A673 (cell line): ENCODE data around the gene RPL36AL. TPM values are rescaled to one million over a fixed set of nuclear protein-coding genes. Genes with fewer than 3 reads are reported as not detected.

Experiments used
- BruUV-seq: library from RNA; stranded (reverse); fragments of 400-500 nt; replicated peaks from 2 replicates; lab custom pipeline; 2021; lab: Mats Ljungman, UMichigan
- CTCF ChIA-PET: fragments of 300-600 bp; sonication (Branson Sonifier 250); formaldehyde crosslinking; loops from one replicate; lab custom pipeline; 2022; ENCODE audit warnings: antibody characterized with exemption; lab: Charles Lee
- POLR2A ChIA-PET: fragments of 300-600 bp; sonication (Branson Sonifier 250); formaldehyde crosslinking; loops from one replicate; lab custom pipeline; 2022; ENCODE audit warnings: antibody characterized with exemption; ENCODE audit not compliant: low non-redundant PET; lab: Charles Lee
- DNase-seq: peaks from one replicate; pipeline ENCODE4 v3.0.0-alpha.2; 2015; ENCODE audit warnings: low spot score
- H3K27ac ChIP-seq: fragments of 200-600 bp; sonication (generic); 2 replicates; pipeline ENCODE4 v1.5.1; 2016; ENCODE audit warnings: mixed run types, low read depth, mild to moderate bottlenecking, mixed read lengths, antibody characterized with exemption, low read length; ENCODE audit not compliant: poor library complexity, severe bottlenecking
- H3K27me3 ChIP-seq: fragments of 200-600 bp; sonication (generic); replicated peaks from 2 replicates; pipeline ENCODE4 v1.6.1; 2017; ENCODE audit warnings: mixed run types, low read depth, mild to moderate bottlenecking, mixed read lengths, antibody characterized with exemption, low read length; ENCODE audit not compliant: insufficient read depth, poor library complexity
- H3K36me3 ChIP-seq: fragments of 200-600 bp; sonication (generic); 2 replicates; pipeline ENCODE4 v1.6.1; 2016; ENCODE audit warnings: mixed run types, mild to moderate bottlenecking, mixed read lengths, antibody characterized with exemption, low read length; ENCODE audit not compliant: insufficient read depth, poor library complexity, severe bottlenecking
- H3K4me1 ChIP-seq: fragments of 200-600 bp; sonication (generic); 2 replicates; pipeline ENCODE4 v1.6.1; 2017; ENCODE audit warnings: mixed run types, mild to moderate bottlenecking, mixed read lengths, antibody characterized with exemption, low read length; ENCODE audit not compliant: insufficient read depth, poor library complexity, severe bottlenecking
- H3K4me3 ChIP-seq: fragments of 200-600 bp; sonication (generic); 2 replicates; pipeline ENCODE4 v1.5.1; 2016; ENCODE audit warnings: low read depth, mixed run types, mild to moderate bottlenecking, mixed read lengths, low read length; ENCODE audit not compliant: poor library complexity, severe bottlenecking
- H3K9me3 ChIP-seq: fragments of 200-600 bp; sonication (generic); 2 replicates; pipeline ENCODE4 v1.6.1; 2016; ENCODE audit warnings: mixed run types, low read depth, mild to moderate bottlenecking, mixed read lengths, antibody characterized with exemption, low read length; ENCODE audit not compliant: poor library complexity, severe bottlenecking
- CTCF ChIP-seq: fragments of 300-800, 200-600 bp; sonication (generic); conservative IDR thresholded peaks from 2 replicates; pipeline ENCODE4 v1.5.1; 2017; ENCODE audit warnings: low read depth, mild to moderate bottlenecking, antibody characterized with exemption, low read length, moderate library complexity, mixed read lengths
- EZH2 ChIP-seq: fragments of 200-600 bp; sonication (generic); IDR thresholded peaks from 2 replicates; pipeline ENCODE4 v1.6.1; 2017; ENCODE audit warnings: borderline replicate concordance, low read depth, mild to moderate bottlenecking, mixed read lengths, antibody characterized with exemption, low read length; ENCODE audit not compliant: poor library complexity, severe bottlenecking
- intact Hi-C: fragments of 100-400 bp; cut with micrococcal nuclease; formaldehyde crosslinking; loops from one replicate; pipeline ENCODE4 v1.10.0; 2022; ENCODE audit not compliant: unreplicated experiment
- total RNA-seq: library from RNA; stranded (reverse); gene quantifications from 2 replicates; pipeline ENCODE4 v1.2.3, GENCODE V29; 2021

RPL36AL gene
- total RNA-seq, 1 experiment from 2014 or later, result 202 TPM

DNA sequence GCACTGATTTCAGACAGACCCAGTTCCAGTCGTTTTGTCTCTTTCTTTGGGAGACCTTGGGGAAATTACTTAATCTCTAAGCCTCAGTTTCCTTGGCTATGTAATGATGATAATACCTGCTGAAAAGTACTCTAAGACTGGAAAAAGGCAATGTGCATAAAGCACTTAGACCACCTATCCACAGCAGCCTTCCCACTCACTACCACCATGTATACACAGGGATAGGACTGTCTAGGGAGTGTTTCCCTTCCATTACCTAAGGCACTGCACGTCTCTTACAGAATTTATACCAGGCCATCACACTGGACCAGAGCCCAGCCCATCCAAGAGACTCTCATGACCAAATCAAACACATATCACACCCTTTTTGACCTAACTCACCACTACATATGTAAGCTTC, 40.6 kb downstream of the RPL36AL start:
- Histone ChIP-seq H3K9me3 (no peaks in the 10 kb centered on the region), H3K4me3 (no peak overlapping the region), H3K36me3 (peaks cover 60% of the 10 kb centered on the region), H3K27ac (no peak overlapping the region), H3K4me1 (peaks cover 21% of the 10 kb centered on the region), H3K27me3 (no peaks in the 10 kb centered on the region)
- intact Hi-C loops, result no loop called here
- no TSS peak for BruUV-seq
- POLR2A ChIA-PET, result no interaction called here
- no peak for DNase-seq
- CTCF ChIA-PET, result no interaction called here
- no peak for TF ChIP-seq CTCF
- no peak for TF ChIP-seq EZH2

DNA sequence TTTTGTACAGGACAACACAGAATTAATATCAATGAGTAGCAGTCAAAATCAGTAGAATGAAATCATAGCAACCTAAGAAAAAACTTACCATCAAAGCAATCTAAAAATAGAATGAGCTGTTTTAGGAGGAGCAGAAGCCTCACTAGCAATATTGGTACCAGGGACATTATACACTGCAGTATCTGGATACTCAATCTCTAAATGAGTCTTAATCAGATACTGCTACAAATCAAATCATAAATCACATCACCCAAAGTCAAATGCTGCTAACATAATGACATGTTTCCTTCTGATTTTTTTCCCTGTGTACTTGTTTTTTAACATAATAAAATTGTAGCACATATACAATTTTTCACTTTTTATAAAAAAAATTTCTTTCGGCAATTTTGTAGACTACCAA, 42.3 kb downstream of the RPL36AL start:
- ChIA-PET CTCF (no interaction called here), POLR2A (no interaction called here)
- BruUV-seq, result no TSS peak
- Histone ChIP-seq H3K36me3 (peaks cover 43% of the 10 kb centered on the region), H3K27me3 (no peaks in the 10 kb centered on the region), H3K9me3 (no peaks in the 10 kb centered on the region), H3K4me3 (no peak overlapping the region), H3K27ac (no peak overlapping the region), H3K4me1 (peaks cover 5% of the 10 kb centered on the region)
- intact Hi-C loops, result no loop called here
- TF ChIP-seq CTCF, result no peak
- TF ChIP-seq EZH2, result no peak
- no peak for DNase-seq

- peaks cover 33% of the 10 kb centered on the region for H3K36me3 ChIP-seq
- H3K27ac ChIP-seq, result no peak overlapping the region
- no TSS peak for BruUV-seq
- no peak for TF ChIP-seq EZH2
- no peak for TF ChIP-seq CTCF
- H3K27me3 ChIP-seq, result no peaks in the 10 kb centered on the region
- DNase-seq, result no peak
- H3K4me3 ChIP-seq, result no peak overlapping the region
- intact Hi-C loops, result no loop called here
- H3K4me1 ChIP-seq, result no peaks in the 10 kb centered on the region
- CTCF ChIA-PET, result no interaction called here
- H3K9me3 ChIP-seq, result no peaks in the 10 kb centered on the region
- POLR2A ChIA-PET, result no interaction called here
Observed at GRCh38 chr14:49574038-49574437, 46.4 kb downstream of the RPL36AL start.
